AG09319 (cell line): ENCODE measurements around the gene PCYT1A.

Source experiments
- DNase-seq: peaks from one replicate; pipeline ENCODE4 v3.0.0-alpha.2; 2010; ENCODE audit warnings: low read depth; ENCODE audit errors: extremely low read depth
- CTCF ChIP-seq: IDR thresholded peaks from 2 replicates; pipeline ENCODE4 v1.5.1; 2011; ENCODE audit warnings: low read depth, mild to moderate bottlenecking, inconsistent platforms, low read length, moderate library complexity

PCYT1A gene

DNA sequence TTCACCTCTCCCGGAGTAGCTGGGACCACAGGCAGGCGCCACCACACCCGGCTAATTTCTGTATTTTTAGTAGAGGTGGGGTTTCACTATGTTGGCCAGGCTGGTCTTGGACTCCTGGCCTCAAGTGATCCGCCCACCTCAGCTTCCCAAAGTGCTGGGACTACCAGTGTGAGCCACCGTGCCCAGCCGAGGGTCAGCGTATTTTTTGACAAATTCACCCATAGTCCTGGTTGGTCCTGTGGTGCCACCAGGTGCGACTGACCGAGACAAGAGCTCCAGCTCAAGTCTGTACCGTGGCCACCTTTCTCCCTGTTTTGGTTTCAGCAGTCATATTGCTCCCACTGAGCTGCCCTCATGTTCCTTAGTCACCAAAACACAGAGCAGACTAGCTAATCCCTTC, 62.4 kb downstream of the PCYT1A start:
- no peak for TF ChIP-seq CTCF
- no peak for DNase-seq

DNA sequence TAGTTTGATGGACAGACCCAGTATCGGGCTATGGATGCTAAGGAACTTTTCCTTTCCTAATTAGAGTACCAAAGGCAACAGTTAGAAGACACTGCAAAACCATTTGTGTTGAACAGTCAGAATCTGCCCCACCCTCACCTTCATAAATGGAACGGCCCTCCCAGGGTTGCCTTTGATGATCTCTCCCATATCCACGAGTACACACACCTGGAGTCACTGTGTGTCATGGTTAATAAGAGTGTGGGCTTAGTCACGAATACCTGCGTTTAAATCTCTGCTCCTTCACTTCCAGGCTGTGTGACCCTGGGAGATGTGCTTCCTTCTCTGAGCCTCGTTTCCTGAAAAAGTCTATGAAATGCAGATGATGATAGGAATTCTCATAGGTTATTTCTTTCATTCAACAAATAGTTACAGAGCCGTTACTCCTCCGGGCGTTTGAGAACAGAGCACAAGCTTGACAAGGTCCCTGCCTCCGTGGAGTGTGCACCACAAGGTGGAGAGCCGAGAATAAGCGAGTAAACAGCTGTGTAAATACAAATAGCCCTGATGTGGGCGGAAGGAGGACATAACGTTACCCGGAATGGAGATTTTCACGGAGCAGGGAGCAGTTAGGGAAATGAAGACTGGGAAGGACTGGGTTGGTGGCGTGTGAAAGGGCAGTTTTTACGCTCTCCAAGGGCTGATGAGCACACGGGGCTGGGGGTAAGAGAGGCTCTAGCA, 64.5 kb downstream of the PCYT1A start:
- DNase-seq = no peak
- no peak for TF ChIP-seq CTCF

DNA sequence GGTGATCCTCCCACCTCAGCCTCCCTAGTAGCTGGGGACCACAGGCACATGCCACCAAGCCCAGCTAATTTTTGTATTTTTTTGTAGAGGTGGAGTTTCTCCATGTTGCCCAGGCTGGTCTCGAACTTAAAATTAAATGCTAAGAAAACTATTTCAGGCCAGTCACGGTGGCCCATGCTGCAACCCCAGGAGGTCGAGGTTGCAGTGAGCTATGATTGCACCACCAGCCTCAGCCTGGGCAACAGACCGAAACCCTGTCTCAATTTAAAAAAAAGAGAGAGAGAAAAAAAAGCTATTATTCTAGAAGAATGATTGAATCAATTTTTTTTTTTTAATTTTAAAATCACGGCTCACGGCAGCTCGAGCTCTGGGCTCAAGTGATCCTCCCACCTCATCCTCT, 66.5 kb downstream of the PCYT1A start:
- no peak for DNase-seq

DNA sequence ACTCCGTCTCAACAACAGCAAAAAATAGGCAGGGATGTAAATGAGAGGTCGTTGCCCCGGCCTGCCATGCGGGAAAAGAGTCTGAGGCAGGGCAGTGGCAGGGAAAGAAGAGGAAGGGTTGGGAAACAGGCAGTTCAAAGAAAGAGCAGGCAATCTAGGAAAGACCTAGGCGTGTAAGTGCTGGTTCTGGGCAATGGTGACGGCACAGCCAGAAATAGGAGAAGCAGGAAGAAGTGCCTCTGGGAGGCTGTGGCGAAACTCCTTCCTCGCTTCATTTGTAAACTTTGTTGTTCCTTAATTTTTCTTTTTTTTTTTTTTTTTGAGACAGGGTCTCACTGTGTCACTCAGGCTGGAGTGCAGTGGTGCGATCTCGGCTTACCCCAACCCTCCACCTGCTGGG, 66.9 kb downstream of the PCYT1A start:
- DNase-seq = no peak
- no peak for TF ChIP-seq CTCF

More for the DNA sequence above, 66.5 kb downstream of the PCYT1A start:
- no peak for TF ChIP-seq CTCF

- no peak; the same call in 1 of the 2 replicates for TF ChIP-seq CTCF
- no peak for DNase-seq
Measured at GRCh38 chr3:196219970-196220311, 67.6 kb downstream of the PCYT1A start.

GRCh38 chr3:196219194-196219969, 68.1 kb downstream of the PCYT1A start:
- no peak for TF ChIP-seq CTCF
- peak; percentile 61 for DNase-seq

DNA sequence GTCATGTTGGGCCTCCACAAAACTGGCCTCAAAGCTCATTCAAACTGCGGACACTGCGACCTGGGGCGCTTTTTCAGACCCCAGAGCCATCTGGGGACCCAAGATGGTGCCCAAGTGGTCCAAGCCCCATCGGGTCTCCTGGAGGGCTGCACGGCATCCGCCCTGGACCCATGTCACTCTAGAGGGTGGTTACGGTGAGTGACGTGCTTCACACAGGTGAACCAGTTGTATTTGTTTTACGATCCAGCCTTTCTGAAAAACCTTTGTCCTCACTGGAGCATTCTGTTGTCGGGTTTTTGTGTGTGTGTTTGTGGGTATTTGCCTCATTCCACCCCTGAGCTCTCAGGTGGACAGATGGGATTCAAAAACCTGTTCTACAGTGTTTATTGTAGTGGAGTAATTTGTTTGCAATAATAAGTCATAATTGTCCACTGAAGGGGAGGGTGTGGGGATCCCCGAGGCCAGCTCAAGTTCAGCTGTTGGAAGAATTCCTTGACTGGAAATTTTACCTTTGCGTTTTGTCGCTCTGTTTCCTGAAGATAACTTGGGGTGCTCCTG, 69.3 kb downstream of the PCYT1A start:
- no peak for TF ChIP-seq CTCF
- no peak for DNase-seq
